ENCODE results near the gene SMPX. TPM values are rescaled to one million over a fixed set of nuclear protein-coding genes. Genes with fewer than 3 reads are reported as not detected.

SMPX gene
- total RNA-seq, 1 donor from 2014 or later = 0.57 TPM

DNA sequence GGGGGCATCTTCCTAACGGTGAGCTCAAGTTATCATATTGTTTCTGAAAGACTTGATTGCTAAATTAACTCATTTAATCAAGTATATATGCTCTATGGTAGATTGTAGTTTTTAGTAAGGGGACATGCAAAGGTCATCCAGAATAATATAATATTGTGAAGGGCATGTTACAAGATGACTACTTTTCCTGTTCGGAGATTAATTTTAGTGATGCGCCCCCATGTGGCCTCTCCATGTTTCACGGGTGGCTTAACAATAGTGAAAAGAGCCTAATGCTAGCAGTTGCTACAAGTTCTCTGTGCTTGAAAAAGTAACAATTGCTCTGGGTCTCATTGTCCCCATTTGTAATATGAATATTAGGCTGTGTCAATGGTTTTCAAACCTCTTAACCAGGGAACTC, 12.2 kb downstream of the SMPX start:
- TF ChIP-seq, protein P1, sequence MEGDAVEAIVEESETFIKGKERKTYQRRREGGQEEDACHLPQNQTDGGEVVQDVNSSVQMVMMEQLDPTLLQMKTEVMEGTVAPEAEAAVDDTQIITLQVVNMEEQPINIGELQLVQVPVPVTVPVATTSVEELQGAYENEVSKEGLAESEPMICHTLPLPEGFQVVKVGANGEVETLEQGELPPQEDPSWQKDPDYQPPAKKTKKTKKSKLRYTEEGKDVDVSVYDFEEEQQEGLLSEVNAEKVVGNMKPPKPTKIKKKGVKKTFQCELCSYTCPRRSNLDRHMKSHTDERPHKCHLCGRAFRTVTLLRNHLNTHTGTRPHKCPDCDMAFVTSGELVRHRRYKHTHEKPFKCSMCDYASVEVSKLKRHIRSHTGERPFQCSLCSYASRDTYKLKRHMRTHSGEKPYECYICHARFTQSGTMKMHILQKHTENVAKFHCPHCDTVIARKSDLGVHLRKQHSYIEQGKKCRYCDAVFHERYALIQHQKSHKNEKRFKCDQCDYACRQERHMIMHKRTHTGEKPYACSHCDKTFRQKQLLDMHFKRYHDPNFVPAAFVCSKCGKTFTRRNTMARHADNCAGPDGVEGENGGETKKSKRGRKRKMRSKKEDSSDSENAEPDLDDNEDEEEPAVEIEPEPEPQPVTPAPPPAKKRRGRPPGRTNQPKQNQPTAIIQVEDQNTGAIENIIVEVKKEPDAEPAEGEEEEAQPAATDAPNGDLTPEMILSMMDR (IDR thresholded peaks at IDR 0.05) = peak; percentile 83
- peaks cover 4% of the 10 kb centered on the region for H3K27me3 Mint-ChIP-seq (ENCODE audit: low read depth)
- H3K27ac Mint-ChIP-seq (ENCODE audit: unreplicated experiment) = no peak overlapping the region
- no peak overlapping the region for H3K4me3 Mint-ChIP-seq (ENCODE audit: unreplicated experiment)
- DNase-seq (ENCODE audit: low spot score) = no peak
- H3K9me3 Mint-ChIP-seq (ENCODE audit: low read depth) = no peaks in the 10 kb centered on the region
- peaks cover 7% of the 10 kb centered on the region for H3K4me1 Mint-ChIP-seq (ENCODE audit: low read depth)
- no peaks in the 10 kb centered on the region for H3K36me3 Mint-ChIP-seq (ENCODE audit: low read depth)

DNA sequence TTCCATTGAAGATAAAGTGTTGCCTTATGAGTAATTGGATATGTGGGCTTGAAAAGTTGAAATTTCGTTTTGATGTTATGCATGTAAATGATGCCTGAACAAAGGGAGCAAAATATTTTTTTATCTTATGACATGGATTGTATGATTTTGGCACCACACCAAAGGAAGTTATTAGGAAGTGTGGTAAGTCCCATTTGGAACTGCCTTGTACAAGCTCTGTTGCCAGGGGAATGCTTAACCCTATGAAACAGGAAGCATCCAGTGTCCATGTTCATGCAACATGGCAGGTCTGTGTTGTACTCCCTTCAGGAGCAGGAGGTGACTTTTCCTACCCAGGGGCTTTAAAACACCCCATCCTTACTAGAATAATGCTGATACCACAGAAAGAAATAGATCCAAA, 13.2 kb downstream of the SMPX start:
- Mint-ChIP-seq H3K36me3 (ENCODE audit: low read depth) (no peaks in the 10 kb centered on the region), H3K9me3 (ENCODE audit: low read depth) (no peaks in the 10 kb centered on the region), H3K27ac (ENCODE audit: unreplicated experiment) (no peak overlapping the region), H3K27me3 (ENCODE audit: low read depth) (peaks cover 4% of the 10 kb centered on the region), H3K4me1 (ENCODE audit: low read depth) (peaks cover 7% of the 10 kb centered on the region), H3K4me3 (ENCODE audit: unreplicated experiment) (no peak overlapping the region)
- TF ChIP-seq, protein P1 (IDR thresholded peaks at IDR 0.05) = no peak
- DNase-seq (ENCODE audit: low spot score) = no peak

DNA sequence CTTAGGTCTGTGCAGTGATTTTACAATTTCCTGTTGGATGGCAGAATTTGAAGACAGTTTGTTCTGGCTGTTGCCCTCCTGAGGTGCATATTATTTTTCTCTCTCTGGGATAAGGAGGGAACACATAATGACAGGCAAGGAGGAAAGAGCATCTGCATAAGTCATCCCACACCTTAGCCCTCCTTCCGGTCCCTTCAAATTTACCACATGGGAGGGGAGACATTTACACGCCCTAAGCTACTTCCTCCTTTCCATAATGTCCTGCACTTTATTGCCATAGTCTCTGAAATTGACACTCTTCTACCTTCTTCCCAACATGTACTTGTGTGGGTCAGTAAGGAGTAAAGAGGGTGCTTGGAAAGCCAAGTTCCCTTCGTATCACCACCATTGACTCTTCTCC, 13.9 kb downstream of the SMPX start:
- no peak overlapping the region for H3K27ac Mint-ChIP-seq (ENCODE audit: unreplicated experiment)
- H3K4me3 Mint-ChIP-seq (ENCODE audit: unreplicated experiment) = no peak overlapping the region
- H3K27me3 Mint-ChIP-seq (ENCODE audit: low read depth) = peaks cover 4% of the 10 kb centered on the region
- peaks cover 7% of the 10 kb centered on the region for H3K4me1 Mint-ChIP-seq (ENCODE audit: low read depth)
- TF ChIP-seq, protein P1 (IDR thresholded peaks at IDR 0.05) = no peak
- no peaks in the 10 kb centered on the region for H3K9me3 Mint-ChIP-seq (ENCODE audit: low read depth)
- DNase-seq (ENCODE audit: low spot score) = no peak
- no peaks in the 10 kb centered on the region for H3K36me3 Mint-ChIP-seq (ENCODE audit: low read depth)

DNA sequence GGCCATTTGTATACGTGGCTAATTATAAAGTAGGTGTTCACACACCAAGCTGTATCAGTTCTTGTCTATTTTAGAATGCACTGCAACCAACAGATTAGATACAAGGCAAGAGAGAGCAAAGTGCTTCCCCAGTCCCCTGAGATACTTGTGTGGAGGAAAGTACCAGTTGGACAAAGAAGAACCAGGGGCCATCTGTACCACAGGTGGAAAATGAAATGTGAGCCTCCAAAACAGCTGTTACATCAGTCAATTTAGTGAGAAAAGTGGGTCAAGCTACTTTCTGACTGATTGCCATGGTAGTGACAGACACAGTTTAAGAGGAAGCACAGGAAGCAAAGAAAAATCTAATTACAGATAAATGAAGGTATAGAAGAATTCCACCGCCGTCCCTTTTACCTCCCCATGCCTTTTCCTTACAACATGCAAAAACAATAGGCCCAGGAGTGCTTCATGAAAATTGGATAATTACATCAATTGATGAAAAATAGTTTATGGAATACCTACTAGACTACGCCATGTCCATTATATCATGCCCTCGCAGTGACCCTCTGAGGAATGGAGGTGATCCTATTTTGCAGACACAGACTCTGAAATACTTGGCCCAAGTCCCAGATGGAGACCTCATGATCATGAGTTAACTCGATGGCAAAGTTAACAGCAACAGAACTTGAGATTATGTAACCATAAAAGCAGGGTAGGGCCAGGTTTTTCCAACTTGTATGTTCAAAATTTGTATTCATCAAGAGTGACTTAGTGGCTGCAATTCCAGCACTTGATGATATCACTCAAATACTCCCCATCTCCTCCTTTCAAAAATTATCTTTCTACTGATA, 15.8 kb downstream of the SMPX start:
- Mint-ChIP-seq H3K9me3 (ENCODE audit: low read depth) (no peaks in the 10 kb centered on the region), H3K27me3 (ENCODE audit: low read depth) (no peaks in the 10 kb centered on the region), H3K4me1 (ENCODE audit: low read depth) (peaks cover 4% of the 10 kb centered on the region), H3K27ac (ENCODE audit: unreplicated experiment) (no peak overlapping the region), H3K36me3 (ENCODE audit: low read depth) (no peaks in the 10 kb centered on the region), H3K4me3 (ENCODE audit: unreplicated experiment) (no peak overlapping the region)
- TF ChIP-seq, protein P1 (IDR thresholded peaks at IDR 0.05) = no peak
- no peak for DNase-seq (ENCODE audit: low spot score)

DNA sequence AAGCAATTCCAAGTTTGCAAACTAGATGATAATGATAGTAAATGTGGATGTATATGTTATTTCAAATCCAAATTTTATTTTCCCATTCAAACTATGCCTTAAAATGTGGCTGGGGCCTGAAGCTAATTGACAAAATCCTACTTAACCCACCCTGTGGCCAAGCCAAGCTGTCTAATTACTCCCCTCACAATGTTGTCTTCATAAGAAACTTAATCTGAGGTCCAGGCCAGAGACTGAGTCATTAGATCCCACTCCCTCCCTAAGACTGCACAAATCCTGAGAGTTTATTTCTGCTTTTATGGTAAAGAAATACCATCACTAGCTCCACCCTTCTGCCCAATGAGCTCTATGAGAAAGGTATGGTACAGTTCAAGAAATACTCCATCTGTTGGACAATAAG, 16.6 kb downstream of the SMPX start:
- no peaks in the 10 kb centered on the region for H3K27me3 Mint-ChIP-seq (ENCODE audit: low read depth)
- no peak for DNase-seq (ENCODE audit: low spot score)
- TF ChIP-seq, protein P1 (IDR thresholded peaks at IDR 0.05) = no peak
- H3K9me3 Mint-ChIP-seq (ENCODE audit: low read depth) = no peaks in the 10 kb centered on the region
- no peak overlapping the region for H3K27ac Mint-ChIP-seq (ENCODE audit: unreplicated experiment)
- no peak overlapping the region for H3K4me3 Mint-ChIP-seq (ENCODE audit: unreplicated experiment)
- peaks cover 4% of the 10 kb centered on the region for H3K4me1 Mint-ChIP-seq (ENCODE audit: low read depth)
- H3K36me3 Mint-ChIP-seq (ENCODE audit: low read depth) = no peaks in the 10 kb centered on the region
